HG03025 (cell line): ENCODE data around the gene SYNGR3.
"Not testable (repeated sequence)": the region's sequence is repeated elsewhere in the genome, so short reads cannot be mapped to it uniquely, and the experiment has no call there.

Experiments
- ATAC-seq: cut with Tn5 transposase; IDR thresholded peaks from one replicate; pipeline ENCODE4 v1.9.1; 2021; ENCODE audit warnings: mild to moderate bottlenecking, moderate library complexity; ENCODE audit not compliant: unreplicated experiment, low FRiP score

Gene SYNGR3

DNA sequence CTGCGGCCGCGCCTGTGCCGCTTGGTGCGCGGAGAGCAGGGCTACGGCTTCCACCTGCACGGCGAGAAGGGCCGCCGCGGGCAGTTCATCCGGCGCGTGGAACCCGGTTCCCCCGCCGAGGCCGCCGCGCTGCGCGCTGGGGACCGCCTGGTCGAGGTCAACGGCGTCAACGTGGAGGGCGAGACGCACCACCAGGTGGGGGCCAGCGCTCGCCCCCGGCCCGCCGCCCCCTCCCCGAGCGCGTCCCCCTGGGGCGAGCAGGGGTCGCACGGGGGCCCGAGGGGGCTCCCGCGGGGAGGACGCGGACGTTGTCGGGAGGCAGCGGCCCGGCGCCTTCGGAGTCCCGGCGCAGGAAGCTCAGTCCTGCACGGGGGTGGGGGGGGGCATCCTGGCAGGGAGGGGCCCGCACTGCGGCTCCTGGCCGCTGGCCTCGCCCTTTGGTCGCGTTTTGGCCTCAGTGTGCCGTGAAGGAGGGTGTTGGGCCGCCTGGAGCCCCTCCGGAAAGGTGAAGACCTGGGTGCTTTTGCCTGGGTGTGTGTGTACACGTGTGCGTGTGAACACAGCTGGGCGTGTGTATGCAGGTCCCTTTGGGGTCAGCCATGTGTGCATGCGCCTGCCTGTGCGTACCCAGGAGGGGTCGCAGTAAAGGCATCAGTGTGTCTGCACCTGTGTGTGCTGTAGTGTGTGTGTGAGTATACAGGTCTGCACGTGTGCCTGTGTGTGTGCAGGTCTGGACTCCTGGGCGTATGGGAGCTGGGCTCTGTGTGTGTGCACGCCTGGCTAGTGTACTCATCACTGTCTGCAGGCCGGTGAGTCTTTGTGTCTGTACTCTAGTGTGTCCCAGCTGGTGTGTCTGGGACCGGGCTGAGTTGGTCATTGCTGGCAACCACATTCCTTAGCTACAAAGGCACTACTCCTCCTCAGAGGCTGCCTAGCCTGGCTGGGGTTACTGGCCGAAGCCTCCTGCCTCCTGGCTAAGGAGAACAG is 37.5 kb downstream of the SYNGR3 start:
- no peak for ATAC-seq

DNA sequence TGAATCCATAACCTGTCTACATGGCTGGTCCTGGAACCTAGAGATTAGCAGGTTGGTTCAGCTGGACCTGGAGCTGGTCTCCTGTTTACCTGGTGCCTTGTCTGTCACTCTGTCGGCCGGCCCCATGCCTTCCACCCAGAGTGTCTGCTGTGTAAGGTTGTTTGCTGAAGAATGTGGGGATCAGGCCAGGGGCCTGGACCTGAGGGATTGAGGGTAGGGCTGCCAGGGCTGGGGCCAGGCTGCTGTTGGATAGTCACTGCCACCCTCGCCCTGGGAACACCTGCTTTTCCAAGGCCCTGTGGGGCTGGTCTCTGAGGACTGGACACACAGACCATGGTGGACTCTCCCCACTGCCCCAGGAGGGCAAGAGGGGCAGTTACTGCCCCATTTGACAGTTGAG is 38.4 kb downstream of the SYNGR3 start:
- ATAC-seq = no peak

- no peak for ATAC-seq
Observed at GRCh38 chr16:2028620-2029220, 39.0 kb downstream of the SYNGR3 start.

DNA sequence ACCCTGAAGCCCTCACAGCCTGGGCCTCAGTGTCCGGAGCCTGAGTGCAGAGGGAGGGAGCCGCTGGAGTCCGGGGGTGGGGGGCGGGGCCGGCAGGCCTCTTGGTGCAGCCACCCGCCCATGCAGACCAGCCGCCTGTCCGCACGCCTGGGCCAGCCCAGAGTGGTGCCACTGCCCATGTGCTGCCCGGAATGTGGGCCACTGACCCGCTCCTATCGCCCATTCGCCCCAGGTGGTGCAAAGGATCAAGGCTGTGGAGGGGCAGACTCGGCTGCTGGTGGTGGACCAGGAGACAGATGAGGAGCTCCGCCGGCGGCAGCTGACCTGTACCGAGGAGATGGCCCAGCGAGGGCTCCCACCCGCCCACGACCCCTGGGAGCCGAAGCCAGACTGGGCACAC is 39.6 kb downstream of the SYNGR3 start:
- ATAC-seq = no peak

- no peak for ATAC-seq
Observed at GRCh38 chr16:2030036-2030435, 40.3 kb downstream of the SYNGR3 start.

DNA sequence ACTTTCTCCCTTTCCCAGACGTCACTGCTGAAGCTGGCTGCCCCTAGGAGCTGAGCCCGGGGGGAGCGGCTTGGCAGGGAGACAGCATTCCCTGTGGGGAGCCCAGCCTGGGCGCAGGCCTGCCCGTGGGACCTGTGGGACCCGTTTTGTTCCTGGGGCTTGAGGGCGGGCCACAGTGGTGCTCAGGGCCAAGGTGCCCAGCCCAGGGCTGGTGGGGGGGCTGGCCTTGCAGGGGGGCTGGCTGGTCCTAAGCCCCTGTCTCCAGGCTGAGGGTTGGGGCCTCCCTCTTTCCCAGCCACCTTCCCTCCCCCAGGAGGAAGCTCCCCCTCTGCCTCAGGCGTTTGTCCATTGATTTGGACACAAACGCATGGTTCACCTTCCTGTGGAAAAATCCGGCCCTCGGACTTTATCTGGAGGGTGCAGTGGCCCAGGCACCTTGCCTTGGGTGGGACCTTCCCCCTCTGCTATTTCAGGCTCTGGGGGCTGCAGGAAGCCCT is 41.4 kb downstream of the SYNGR3 start:
- ATAC-seq = no peak

GRCh38 chr16:2032285-2033056 is 42.7 kb downstream of the SYNGR3 start:
- ATAC-seq = no peak

DNA sequence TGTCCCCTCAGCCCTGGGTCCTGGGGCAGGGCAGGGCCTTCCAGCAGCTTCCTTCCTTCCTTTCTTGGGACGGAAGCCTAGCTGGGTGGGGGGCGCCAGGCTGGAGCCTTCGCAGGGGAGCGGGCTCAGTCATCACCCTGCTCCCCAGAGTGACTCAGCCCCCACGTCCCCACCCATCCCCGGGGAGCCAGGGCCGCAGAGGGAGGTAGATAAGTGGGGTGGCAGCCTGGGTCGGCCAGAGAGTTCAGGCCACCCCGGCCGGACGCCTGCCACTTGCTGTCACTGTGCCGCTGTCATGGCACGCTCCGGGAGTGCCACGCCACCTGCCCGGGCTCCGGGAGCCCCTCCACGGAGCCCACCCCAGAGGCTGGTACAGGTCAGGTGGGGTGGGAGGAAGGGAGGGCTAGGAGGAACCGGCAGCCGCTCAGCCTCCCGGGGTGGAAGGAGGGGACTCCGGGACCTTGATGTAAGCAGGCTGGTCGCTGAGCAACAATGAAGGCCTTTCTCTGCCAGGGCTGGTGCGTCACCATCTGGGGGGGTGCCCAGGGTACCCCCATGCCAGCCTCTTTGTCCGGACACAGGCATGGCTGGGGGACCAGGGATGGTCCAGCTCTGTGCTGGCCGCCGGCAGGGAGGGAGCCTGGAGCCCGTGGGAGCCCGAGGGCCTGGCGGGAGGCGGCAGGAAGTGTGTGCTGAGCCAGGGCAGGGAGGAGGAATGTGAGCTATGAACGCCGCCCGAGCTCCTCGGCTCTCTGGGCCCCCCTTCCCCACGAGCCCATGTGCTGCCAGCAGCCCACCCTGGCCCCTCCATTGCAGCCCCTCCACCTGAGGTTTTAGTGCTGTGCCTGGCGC is 43.5 kb downstream of the SYNGR3 start:
- no peak for ATAC-seq

DNA sequence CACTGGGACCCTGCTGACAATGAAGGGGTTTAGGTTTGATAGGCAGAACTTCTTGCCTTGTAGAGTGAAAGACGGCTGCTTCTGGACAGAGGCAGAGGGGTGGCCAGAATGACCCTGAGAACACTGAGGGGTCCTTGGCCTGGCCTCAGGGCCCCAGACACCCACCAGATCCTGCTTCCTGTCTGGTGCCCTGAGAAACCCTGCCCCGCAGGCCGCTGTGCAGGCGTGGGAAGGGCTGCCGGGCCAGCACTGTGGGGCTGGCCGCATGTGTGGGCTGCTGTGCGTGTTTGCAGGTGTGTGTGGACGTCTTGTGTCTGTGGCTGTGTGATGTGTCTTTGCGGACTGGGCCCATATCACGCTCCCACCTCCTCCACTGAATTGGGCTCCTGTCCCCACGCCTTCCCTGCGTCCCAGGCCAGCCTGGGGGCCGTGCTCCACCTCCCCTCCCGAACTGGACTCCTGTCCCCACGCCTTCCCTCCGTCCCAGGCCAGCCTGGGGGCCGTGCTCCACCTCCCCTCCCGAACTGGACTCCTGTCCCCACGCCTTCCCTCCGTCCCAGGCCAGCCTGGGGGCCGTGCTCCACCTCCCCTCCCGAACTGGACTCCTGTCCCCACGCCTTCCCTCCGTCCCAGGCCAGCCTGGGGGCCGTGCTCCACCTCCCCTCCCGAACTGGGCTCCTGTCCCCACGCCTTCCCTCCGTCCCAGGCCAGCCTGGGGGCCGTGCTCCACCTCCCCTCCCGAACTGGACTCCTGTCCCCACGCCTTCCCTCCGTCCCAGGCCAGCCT is 44.3 kb downstream of the SYNGR3 start:
- ATAC-seq = not testable (repeated sequence)

DNA sequence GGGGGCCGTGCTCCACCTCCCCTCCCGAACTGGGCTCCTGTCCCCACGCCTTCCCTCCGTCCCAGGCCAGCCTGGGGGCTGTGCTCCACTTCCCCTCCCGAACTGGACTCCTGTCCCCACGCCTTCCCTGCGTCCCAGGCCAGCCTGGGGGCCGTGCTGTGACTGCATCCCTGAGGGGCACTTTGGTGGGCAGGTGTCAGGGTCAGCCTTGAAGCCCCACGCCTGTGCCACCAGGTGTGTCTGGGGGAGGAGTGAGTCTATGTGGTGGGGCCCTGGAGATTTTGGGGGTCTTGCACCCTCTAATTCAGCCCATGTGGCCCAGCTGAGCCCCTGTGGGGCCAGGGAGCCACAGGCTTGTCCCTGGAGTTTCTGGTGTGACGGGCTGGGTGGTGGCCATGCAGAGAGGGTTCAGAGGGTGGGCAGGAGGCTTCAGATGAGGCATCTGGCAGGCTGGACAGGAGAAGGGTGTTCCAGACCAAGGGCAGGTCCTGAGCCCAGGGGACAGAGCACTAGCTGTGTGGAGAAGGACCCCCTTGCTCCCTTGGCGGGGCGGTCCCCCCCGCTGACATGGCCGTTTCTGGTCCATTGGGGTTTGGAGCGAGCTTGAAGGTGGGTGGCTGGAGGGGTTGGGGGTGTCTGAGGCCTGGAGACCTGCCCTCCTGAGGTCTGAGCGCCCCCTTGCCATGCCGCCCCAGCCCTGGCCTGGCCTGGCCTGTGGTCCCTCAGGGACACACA is 45.1 kb downstream of the SYNGR3 start:
- ATAC-seq = no peak

DNA sequence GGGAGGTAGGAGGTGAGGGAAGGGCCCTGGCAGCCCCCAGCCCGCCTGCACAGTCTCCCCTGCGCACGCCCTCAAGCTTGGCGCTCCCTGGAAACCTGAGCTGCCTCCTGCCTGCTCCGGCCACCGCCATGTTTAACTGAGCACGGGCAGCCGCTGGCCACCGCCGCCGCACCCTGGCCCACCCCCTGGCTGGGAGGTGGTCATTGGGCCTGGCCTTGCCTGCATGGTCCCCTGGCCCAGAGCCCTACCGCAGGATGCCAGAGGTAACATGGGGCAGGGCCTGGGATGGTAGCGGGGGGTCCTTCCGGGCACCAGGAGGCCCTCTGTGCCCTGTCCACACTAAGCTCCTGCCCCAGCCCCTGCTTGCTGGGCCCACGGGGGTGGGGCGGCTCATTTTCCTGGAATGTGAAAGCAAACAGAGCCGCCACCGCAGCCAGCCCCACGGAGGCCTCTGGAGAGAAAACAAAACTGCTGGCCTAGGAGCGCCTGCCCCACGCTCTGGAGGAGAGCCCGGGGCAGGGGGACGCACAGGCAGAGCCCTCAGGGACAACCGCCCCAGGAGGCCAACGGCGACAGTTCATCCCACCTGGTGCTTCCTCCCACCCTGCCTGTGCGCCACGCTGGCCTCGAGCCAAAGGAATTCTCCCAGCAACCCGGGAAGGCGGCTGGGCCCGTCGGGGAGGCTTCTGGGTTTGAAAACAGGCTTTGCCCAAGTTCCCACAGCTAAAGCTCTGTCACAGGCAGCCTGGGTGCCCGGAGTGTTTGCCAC is 45.8 kb downstream of the SYNGR3 start:
- ATAC-seq = no peak

GRCh38 chr16:2036200-2036966 is 46.6 kb downstream of the SYNGR3 start:
- ATAC-seq = no peak

GRCh38 chr16:2037115-2037514 is 47.3 kb downstream of the SYNGR3 start:
- ATAC-seq = no peak

- no peak for ATAC-seq
Observed at GRCh38 chr16:2037647-2038381, 48.0 kb downstream of the SYNGR3 start.

- ATAC-seq = no peak
Observed at GRCh38 chr16:2038382-2039231, 48.8 kb downstream of the SYNGR3 start.
